ENCODE measurements around the gene RNF114.
"Not testable (repeated sequence)": the region's sequence is repeated elsewhere in the genome, so short reads cannot be mapped to it uniquely, and the experiment has no call there.

The RNF114 gene

DNA sequence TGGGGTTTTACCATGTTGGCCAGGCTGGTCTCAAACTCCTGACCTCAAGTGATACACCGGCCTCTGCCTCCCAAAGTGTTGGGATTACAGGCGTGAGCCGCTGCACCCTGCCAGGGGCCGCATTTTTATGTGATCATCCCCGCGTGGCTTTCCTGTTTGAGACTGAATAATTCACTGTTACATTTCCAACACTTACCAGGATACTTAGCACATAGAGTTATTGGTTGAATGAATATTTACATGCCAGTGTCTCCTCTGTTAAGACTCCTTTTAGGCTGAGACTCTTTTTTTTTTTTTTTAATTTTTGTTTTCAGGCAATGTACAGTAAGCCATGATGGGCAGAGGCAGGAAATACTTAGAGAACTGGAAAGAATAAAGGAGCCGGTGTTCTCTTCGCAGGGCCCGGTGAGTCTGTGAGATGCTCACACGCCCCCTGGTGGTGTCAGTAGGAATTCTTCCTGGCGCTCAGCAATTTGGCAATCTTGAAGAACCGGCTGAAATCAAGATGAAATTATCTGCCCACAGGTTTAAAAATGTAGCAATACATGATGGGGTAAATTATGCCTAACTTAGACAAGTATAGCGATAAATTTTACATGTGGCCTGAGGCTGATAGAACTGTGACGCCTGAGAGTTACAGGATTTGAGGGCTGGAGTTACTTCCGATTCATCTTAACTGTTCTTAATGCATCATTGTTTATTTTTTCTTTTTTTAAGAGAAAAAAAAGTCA is 7.6 kb upstream of the RNF114 start:
- peak; percentile 40 for DNase-seq

DNA sequence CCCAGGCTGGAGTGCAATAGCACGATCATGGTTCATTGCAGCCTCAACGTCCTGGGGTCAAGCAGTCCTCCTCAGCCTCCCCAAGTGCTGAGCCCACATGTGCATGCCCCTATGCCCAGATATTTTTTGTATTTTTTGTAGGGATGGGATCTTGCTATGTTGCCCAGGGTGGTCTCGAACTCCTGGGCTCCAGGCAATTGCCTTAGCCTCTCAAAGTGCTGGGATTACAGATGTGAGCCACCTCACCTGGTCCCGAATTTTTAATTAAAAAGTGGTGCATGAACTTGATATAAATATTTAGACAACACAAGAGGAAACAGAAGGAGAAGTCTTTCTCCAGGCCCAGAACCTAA is 7.1 kb upstream of the RNF114 start:
- no peak for DNase-seq

DNA sequence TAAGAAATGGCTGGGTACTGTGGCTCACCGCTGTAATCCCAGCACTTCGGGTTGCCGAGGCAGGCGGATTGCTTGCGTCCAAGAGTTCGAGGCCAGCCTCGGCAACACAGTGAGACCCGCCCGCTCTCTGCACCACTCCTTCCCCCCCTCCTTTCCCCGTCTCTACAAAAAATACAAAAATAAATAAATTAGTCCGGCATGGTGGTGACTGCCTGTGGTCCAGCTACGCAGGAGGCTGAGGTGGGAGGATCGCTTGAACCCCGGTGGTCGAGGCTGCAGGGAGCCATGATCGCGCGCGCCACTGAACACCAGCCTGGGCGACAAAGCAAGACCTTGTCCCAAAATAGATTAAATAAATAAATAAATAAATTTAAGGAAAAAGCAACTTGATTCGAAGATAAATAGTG is 448 bp upstream of the RNF114 start:
- no peak for DNase-seq

DNA sequence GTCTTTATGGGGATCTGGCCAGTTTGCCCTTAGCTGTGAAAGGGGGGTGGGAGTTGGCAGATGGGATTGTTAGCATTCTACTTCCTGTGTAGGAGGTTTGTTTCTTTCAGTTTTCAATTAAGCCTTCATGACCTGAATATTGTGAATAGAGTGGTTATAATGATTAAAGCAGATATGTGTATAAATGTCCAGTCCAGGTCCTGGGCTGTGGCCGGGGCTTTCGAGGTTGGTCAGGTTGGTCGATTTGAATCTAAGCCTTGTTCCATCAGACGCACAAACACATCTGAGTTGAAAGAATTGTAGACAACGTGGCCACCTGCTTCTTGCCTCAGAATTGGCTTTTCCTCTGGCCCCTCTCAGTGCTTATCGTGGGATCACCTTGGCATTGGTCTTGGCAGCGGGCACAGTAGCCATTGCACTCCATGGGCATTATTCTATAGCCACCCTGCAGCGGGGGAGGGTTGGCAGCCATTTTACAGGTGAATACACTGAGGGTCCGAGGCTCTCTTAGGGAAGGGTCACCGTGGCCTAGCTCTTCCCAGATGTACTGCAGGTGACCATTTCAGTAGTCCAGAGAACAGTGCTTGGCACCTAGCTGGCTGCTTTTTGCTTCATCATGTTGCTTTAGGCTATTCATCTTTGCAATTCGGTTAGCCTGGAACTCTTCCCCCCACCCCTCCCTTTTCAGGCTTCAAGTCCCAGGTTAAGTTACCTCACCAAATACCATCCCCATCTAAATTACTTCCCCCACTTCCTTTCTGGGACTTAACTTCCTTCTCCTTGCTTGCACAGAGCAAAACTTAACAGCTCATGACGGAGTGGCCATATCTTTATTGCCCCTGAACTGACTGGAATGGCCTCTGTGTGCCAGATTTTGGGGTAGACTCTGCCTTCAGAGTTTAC is 1.1 kb downstream of the RNF114 start:
- no peak for DNase-seq

DNA sequence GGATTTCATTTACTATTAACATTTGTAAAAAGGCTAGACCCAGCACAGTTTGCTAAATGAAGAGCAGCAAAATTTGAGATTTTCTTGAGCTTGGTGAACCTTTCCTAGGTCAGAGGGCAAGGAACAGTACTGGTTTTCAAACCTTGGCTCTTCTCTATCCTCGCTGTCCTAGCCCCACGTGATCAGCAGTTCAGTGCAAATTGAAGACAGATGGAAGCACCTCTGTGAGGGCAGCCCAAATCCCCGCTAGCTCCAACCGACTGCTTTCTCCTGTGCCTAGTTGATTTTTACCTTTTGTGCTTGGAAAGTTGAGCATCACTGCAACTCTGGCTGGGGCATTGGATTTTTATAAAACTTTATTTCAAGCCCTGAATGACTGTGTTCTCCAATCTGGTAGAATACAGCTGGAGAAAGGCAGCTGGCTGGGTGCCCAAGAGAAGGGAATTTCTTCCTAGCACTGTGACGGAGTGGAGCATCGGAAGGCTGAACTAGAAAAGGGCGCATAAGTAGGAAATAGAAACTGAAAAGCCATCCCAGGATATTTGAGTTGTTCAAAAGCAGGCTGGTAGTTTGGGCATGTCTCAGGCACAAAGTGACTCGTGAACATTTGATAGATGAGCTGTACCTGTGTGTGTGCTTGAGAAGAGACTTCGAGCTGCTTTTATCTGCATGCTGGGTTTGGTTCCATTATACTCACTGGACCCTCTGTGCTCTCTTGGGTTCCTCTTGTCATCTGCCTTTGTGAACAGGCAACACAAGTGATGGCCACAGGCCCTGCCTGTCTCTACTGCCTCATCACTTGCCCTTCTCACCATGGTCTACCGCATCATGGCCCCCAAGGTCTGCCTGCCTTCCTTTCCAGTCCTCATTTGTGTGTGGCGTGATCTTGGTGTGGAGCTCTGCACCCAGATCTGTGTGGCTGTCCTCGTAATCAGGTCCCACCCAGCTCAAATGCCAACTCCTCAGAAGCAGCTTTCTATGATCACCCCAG is 2.3 kb downstream of the RNF114 start:
- no peak for DNase-seq

DNA sequence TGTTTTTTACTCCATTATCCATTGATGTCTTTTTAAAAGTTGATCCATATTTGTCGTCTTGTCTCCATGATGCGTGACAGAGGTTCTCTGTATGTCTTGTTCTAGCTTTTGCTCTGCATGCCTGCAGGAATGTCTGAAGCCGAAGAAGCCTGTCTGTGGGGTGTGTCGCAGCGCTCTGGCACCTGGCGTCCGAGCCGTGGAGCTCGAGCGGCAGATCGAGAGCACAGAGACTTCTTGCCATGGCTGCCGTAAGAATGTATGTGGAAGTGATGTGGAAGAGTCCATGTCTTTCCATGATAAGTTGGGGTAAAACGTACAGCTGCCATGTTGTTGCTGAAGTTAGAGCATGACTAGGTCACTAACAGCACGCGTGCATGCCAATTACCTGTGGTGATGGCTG is 5.3 kb downstream of the RNF114 start:
- no peak for DNase-seq

DNA sequence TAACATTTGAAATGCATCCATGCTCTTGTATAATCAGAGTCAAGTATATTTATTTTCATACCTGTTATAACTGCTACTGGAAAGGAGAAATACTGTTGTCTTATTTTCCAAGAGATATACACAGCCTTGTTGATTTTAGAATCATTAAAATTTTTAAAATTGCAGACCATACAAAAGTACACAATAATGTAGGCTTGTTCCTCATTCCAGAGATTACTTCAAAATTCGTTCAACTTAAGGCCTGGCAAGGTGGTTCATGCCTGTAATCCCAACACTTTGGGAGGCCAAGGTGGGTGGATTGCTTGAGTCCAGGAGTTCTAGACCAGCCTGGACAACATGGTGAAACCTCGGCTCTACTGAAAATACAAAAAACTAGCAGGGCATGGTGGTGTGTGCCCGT is 6.1 kb downstream of the RNF114 start:
- no peak for DNase-seq

DNA sequence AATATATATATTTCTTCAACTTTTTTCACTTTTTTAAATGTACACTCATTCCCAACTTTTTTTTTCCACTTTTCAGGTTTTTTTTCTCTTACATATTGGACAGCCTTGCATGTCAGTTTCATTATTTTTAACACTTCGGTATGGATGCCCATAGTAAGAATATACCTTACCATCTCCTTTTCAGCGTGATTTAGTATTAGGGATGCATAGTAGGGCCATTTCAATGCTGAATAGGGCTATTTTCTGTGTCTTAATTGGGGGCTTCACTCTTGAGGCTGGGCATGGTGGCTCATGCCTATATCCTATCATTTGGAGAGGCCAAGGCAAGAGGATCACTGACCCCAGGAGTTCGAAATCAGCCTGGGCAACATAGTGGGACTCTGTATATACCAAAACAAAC is 6.7 kb downstream of the RNF114 start:
- DNase-seq: no peak

DNA sequence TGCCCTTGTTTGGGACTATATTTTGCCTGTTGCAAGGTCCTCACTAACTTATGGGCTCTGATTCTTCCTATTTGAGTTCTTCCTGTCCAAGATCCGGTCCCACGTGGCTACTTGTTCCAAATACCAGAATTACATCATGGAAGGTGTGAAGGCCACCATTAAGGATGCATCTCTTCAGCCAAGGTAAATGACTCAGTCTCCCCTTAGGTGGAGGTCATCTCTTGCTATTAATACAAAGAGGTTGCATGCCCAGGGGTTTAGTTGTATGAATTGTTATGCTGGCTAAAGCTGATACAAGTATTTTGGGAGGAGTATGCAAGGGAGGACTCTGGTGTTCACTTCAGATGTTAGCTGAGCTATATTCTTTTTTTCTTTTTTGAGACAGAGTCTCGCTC is 9.1 kb downstream of the RNF114 start:
- no peak for DNase-seq

DNA sequence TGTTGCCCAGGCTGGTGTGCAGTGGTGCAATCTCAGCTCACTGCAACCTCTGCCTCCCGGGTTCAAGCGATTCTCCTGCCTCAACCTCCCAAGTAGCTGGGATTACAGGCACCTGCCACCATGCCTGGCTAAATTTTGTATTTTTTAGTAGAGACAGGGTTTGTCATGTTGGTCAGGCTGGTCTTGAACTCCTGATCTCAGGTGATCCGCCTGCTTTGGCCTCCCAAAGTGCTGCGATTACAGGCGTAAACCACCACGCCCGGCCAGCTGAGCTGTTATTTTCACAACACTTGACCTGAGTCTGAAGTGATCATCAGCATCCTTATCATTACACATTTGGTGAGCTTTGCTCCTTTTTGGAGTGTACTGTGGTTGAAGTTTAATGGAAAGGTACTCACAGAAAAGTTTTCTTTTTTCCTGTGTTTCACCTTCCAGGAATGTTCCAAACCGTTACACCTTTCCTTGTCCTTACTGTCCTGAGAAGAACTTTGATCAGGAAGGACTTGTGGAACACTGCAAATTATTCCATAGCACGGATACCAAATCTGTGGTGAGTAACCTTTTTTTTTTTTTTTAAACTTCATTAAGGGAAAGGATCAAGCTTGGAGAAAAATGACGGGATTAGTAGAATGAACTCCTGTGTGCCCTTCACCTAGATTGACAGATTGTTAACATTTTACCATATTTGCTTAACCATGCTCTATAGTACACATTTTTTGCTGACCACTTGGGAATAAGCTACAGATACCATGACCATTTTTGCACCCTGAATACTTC is 9.7 kb downstream of the RNF114 start:
- no peak for DNase-seq

DNA sequence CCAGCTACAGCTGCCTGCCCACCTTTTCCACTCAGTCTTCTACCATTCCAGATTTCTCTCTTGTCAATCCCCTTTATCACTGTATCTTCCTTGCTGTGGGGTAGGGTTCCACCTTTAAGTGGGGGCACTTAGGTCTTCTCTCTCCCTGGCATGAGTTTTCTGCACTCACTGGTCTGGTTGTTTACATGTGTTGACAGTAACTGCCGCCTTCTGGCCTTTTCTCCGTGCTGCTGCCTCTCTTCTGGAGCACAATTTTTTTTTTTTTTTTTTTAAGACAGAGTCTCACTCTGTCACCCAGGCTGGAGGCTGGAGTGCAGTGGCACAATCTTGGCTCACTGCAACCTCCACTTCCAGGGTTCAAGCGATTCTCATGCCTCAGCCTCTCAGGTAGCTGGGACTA is 12.0 kb downstream of the RNF114 start:
- no peak for DNase-seq

DNA sequence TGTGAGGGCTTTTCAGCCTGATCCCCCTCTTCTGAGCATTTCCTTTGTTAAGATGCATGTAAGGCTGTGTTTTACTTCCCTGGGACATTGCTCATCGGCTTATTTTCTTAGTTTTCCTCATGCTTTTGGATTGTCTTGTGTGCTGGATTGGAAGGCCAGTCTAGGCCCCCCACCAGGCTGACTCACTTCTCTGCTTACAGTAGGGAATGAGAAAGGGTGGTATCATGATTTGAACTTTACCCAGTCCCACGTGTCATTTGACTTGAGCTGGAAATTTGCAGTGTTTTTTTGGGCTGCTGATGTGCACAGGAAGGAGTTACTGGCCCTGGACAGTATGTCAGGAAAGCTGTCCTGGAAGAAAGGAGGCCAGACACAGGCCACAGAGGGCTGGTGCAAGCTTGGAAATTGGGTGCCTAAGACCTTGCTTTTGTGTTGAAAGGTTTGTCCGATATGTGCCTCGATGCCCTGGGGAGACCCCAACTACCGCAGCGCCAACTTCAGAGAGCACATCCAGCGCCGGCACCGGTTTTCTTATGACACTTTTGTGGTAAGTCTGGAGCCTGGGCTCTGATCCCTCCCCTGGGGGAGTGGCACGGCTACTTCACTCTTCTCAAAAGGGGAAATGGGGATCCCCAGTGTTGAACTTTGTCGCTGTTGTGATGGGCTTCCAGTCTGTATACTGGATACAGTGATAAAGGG is 12.8 kb downstream of the RNF114 start:
- DNase-seq: no peak

DNA sequence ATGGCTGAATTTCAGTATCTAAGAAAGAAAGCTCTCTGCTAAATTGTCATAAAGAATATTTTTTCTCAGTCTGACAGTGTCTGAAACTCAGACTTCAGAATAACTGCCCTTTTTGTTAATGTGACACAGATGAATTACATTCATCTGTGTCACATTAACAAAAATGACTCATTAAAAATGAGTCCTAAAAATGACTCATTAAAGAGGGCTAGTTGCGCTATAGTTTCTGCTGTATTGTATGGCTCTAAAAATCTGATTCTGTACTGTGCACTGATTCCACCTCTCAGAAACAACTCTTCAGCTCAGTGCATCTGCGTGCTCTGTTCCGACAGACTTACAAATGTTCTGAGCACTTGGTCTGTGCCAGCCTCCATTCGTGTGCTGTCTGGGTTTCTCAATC is 15.0 kb downstream of the RNF114 start:
- DNase-seq: no peak

DNA sequence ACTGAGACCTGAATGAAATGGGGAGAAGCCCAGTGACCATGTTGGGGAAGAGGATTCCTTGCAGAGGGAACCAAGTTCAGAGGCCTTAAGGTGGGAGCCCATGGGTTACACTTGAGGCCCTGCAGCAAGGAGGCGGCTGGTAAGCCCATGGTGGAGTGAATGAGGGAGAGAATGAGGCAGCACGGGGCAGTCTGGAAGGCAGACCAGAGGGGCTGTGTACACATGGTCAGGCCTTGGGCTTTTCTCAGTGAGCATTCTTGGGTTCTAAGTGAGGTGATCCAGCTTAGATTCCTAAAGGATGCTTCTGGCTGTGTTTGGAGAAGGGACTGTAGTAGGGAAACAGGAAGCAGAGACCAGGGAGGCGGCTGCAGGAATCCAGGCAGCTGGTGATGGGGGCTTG is 19.0 kb downstream of the RNF114 start:
- DNase-seq: no peak

DNA sequence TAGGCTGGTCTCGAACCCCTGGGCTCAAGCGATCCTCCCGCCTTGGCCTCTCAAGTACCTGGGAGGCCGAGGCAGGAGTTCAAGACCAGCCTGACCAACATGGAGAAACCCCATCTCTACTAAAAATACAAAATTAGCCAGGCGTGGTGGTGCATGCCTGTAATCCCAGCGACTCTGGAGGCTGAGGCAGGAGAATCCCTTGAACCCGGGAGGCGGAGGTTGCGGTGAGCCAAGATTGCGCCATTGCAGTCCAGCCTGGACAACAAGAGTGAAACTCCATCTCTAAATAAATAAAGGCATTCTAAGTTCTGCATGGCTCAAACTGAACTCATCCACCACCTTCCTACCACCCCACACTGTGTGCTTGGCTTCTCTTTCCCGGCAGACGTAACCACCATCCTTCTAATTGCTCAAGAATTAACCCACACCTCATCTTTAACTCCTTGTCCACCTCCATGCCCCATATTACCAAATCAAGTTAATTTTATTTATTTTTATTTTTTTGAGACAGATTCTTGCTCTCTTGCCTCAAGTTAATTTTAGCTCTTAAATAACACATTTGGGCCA is 19.7 kb downstream of the RNF114 start:
- DNase-seq: not testable (repeated sequence)

DNA sequence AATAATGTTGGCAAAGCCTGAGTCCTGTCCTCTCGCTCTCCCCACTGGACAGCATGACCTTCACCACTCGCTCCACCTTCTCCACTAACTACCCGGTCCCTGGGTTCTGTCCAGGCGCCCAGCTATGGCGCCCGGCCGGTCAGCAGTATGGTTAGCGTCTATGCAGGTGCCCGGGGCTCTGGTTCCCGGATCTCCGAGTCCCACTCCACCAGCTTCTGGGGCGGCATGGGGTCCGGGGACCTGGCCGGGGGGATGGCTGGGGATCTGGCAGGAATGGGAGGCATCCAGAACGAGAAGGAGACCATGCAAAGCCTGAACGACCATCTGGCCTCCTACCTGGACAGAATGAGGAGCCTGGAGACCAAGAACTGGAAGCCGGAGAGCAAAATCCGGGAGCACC is 20.5 kb downstream of the RNF114 start:
- no peak for DNase-seq

DNA sequence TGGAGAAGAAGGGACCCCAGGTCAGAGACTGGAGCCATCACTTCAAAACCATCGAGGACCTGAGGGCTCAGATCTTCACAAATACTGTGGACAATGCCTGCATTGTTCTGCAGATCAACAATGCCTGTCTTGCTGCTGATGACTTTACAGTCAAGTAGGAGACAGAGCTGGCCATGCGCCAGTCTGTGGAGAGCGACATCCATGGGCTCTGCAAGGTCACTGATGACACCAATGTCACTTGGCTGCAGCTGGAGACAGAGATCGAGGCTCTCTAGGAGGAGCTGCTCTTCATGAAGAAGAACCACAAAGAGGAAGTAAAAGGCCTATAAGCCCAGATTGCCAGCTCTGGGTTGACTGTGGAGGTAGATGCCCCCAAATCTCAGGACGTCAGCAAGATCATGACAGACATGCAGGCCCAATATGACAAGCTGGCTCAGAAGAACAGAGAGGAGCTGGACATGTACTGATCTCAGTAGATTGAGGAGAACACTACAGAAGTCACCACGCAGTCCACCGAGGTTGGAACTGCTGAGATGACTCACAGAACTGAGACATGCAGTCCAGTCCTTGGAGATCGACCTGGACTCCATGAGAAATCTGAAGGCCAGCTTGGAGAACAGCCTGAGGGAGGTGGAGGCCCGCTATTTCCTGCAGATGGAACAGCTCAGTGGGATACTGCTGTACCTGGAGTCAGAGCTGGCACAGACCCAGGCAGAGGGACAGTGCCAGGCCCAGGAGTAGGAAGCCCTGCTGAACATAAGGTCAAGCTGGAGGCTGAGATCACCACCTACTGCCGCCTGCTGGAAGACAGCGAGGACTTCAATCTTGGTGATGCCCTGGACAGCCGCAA is 21.1 kb downstream of the RNF114 start:
- not testable (repeated sequence) for DNase-seq

DNA sequence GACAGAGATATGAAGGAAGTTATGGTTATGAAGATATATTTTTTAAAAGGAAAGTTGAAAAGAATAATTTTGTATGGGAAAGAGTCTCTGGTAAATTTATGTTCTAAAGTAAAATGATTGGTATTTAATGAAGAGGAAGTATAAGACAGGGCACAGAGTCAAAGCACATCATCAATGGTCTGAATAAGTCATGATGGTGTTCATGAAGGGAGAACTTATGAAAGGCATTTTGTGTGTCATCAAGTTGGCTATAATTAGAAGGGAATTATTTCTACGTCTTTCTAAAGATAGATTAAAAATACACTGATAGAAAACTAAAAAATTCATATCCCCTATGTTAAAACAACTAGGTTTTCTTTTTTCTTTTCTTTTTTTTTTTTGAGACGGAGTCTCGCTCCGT is 25.2 kb downstream of the RNF114 start:
- DNase-seq: no peak

DNA sequence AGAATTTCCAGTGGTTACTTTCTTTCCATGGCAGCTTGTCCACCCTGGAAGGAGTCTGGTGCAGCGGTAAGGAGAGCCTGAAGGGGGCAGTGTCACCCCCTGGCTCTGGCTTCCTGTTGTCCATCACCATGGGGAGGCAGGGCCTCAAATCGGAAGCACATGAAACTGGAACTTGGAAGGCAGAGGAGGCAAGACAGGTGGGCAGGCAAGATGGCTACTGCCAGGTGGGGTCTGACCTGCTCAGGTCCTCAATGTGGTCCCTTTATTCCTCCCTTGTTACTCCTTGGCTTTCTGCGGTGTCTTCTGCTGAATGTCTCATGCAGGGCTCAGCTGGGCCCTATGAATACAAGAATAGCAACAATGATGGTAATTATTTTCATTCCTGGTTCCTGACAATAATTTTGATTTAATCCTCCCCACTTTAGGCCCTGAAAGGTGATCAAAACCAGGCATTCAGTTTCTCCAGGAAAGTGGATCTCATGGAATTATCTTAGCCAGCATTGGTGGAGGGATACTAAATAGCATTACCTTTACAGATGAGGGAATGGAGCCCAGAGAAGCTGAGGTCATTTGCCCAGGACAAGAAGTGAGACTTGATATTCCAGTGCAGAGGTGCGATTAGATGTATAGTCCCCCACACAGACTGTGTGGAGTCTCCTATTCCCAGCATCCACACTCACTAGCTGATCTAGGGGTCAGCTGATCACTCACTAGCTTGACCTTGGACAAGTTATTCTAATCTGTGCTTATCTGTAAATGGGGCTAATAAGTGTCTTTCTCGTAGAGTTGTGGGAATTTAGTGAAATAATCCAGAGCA is 29.0 kb downstream of the RNF114 start:
- DNase-seq: no peak
